ENCODE results near the gene TMEM94. TPM values are rescaled to one million over a fixed set of nuclear protein-coding genes. Genes with fewer than 3 reads are reported as not detected.

The TMEM94 gene
- total RNA-seq, 1 donor, result 21.1 TPM

GRCh38 chr17:75530837-75531720, 74.6 kb downstream of the TMEM94 start:
- H3K9me3 ChIP-seq (ENCODE audit: low read depth, low read length), result no peaks in the 10 kb centered on the region
- peaks cover 5% of the 10 kb centered on the region for H3K27me3 ChIP-seq (ENCODE audit: insufficient read depth, low read length)
- no peak overlapping the region for H3K4me3 ChIP-seq (ENCODE audit: low read length)
- peaks cover 36% of the 10 kb centered on the region for H3K4me1 ChIP-seq (ENCODE audit: insufficient read depth, low read length)

GRCh38 chr17:75531721-75532072, 75.3 kb downstream of the TMEM94 start:
- peaks cover 33% of the 10 kb centered on the region for H3K4me1 ChIP-seq (ENCODE audit: insufficient read depth, low read length)
- H3K9me3 ChIP-seq (ENCODE audit: low read depth, low read length), result no peaks in the 10 kb centered on the region
- H3K27me3 ChIP-seq (ENCODE audit: insufficient read depth, low read length), result no peaks in the 10 kb centered on the region
- H3K4me3 ChIP-seq (ENCODE audit: low read length), result no peak overlapping the region

GRCh38 chr17:75535119-75535537, 78.7 kb downstream of the TMEM94 start:
- Histone ChIP-seq H3K27me3 (ENCODE audit: insufficient read depth, low read length) (no peaks in the 10 kb centered on the region), H3K4me3 (ENCODE audit: low read length) (no peak overlapping the region), H3K9me3 (ENCODE audit: low read depth, low read length) (no peaks in the 10 kb centered on the region), H3K4me1 (ENCODE audit: insufficient read depth, low read length) (peaks cover 27% of the 10 kb centered on the region)

GRCh38 chr17:75535871-75536270, 79.4 kb downstream of the TMEM94 start:
- Histone ChIP-seq H3K4me1 (ENCODE audit: insufficient read depth, low read length) (peaks cover 27% of the 10 kb centered on the region), H3K27me3 (ENCODE audit: insufficient read depth, low read length) (no peaks in the 10 kb centered on the region), H3K4me3 (ENCODE audit: low read length) (no peak overlapping the region), H3K9me3 (ENCODE audit: low read depth, low read length) (no peaks in the 10 kb centered on the region)

GRCh38 chr17:75536366-75536765, 79.9 kb downstream of the TMEM94 start:
- no peaks in the 10 kb centered on the region for H3K9me3 ChIP-seq (ENCODE audit: low read depth, low read length)
- peaks cover 27% of the 10 kb centered on the region for H3K4me1 ChIP-seq (ENCODE audit: insufficient read depth, low read length)
- no peaks in the 10 kb centered on the region for H3K27me3 ChIP-seq (ENCODE audit: insufficient read depth, low read length)
- H3K4me3 ChIP-seq (ENCODE audit: low read length), result no peak overlapping the region

GRCh38 chr17:75539967-75540729, 83.7 kb downstream of the TMEM94 start:
- H3K9me3 ChIP-seq (ENCODE audit: low read depth, low read length), result no peaks in the 10 kb centered on the region
- no peaks in the 10 kb centered on the region for H3K27me3 ChIP-seq (ENCODE audit: insufficient read depth, low read length)
- peaks cover 13% of the 10 kb centered on the region for H3K4me1 ChIP-seq (ENCODE audit: insufficient read depth, low read length)
- H3K4me3 ChIP-seq (ENCODE audit: low read length), result no peak overlapping the region

GRCh38 chr17:75540923-75541503, 84.6 kb downstream of the TMEM94 start:
- Histone ChIP-seq H3K4me1 (ENCODE audit: insufficient read depth, low read length) (peaks cover 4% of the 10 kb centered on the region), H3K4me3 (ENCODE audit: low read length) (no peak overlapping the region), H3K9me3 (ENCODE audit: low read depth, low read length) (no peaks in the 10 kb centered on the region), H3K27me3 (ENCODE audit: insufficient read depth, low read length) (no peaks in the 10 kb centered on the region)

GRCh38 chr17:75542229-75542628, 85.8 kb downstream of the TMEM94 start:
- Histone ChIP-seq H3K4me3 (ENCODE audit: low read length) (no peak overlapping the region), H3K4me1 (ENCODE audit: insufficient read depth, low read length) (no peaks in the 10 kb centered on the region), H3K9me3 (ENCODE audit: low read depth, low read length) (no peaks in the 10 kb centered on the region), H3K27me3 (ENCODE audit: insufficient read depth, low read length) (no peaks in the 10 kb centered on the region)

GRCh38 chr17:75542728-75543336, 86.4 kb downstream of the TMEM94 start:
- H3K9me3 ChIP-seq (ENCODE audit: low read depth, low read length), result no peaks in the 10 kb centered on the region
- no peak overlapping the region for H3K4me3 ChIP-seq (ENCODE audit: low read length)
- H3K27me3 ChIP-seq (ENCODE audit: insufficient read depth, low read length), result no peaks in the 10 kb centered on the region
- H3K4me1 ChIP-seq (ENCODE audit: insufficient read depth, low read length), result no peaks in the 10 kb centered on the region

GRCh38 chr17:75544250-75544649, 87.8 kb downstream of the TMEM94 start:
- Histone ChIP-seq H3K27me3 (ENCODE audit: insufficient read depth, low read length) (no peaks in the 10 kb centered on the region), H3K9me3 (ENCODE audit: low read depth, low read length) (no peaks in the 10 kb centered on the region), H3K4me1 (ENCODE audit: insufficient read depth, low read length) (no peaks in the 10 kb centered on the region), H3K4me3 (ENCODE audit: low read length) (no peak overlapping the region)

GRCh38 chr17:75546181-75546580, 89.7 kb downstream of the TMEM94 start:
- no peaks in the 10 kb centered on the region for H3K4me1 ChIP-seq (ENCODE audit: insufficient read depth, low read length)
- no peaks in the 10 kb centered on the region for H3K9me3 ChIP-seq (ENCODE audit: low read depth, low read length)
- H3K4me3 ChIP-seq (ENCODE audit: low read length), result no peak overlapping the region
- no peaks in the 10 kb centered on the region for H3K27me3 ChIP-seq (ENCODE audit: insufficient read depth, low read length)

GRCh38 chr17:75547091-75547490, 90.7 kb downstream of the TMEM94 start:
- H3K4me1 ChIP-seq (ENCODE audit: insufficient read depth, low read length), result no peaks in the 10 kb centered on the region
- no peaks in the 10 kb centered on the region for H3K9me3 ChIP-seq (ENCODE audit: low read depth, low read length)
- no peaks in the 10 kb centered on the region for H3K27me3 ChIP-seq (ENCODE audit: insufficient read depth, low read length)
- no peak overlapping the region for H3K4me3 ChIP-seq (ENCODE audit: low read length)

GRCh38 chr17:75548813-75549212, 92.4 kb downstream of the TMEM94 start:
- H3K9me3 ChIP-seq (ENCODE audit: low read depth, low read length), result no peaks in the 10 kb centered on the region
- no peaks in the 10 kb centered on the region for H3K27me3 ChIP-seq (ENCODE audit: insufficient read depth, low read length)
- no peak overlapping the region for H3K4me3 ChIP-seq (ENCODE audit: low read length)
- no peaks in the 10 kb centered on the region for H3K4me1 ChIP-seq (ENCODE audit: insufficient read depth, low read length)
